ENCODE results near the gene FAM110D.

Gene FAM110D

DNA sequence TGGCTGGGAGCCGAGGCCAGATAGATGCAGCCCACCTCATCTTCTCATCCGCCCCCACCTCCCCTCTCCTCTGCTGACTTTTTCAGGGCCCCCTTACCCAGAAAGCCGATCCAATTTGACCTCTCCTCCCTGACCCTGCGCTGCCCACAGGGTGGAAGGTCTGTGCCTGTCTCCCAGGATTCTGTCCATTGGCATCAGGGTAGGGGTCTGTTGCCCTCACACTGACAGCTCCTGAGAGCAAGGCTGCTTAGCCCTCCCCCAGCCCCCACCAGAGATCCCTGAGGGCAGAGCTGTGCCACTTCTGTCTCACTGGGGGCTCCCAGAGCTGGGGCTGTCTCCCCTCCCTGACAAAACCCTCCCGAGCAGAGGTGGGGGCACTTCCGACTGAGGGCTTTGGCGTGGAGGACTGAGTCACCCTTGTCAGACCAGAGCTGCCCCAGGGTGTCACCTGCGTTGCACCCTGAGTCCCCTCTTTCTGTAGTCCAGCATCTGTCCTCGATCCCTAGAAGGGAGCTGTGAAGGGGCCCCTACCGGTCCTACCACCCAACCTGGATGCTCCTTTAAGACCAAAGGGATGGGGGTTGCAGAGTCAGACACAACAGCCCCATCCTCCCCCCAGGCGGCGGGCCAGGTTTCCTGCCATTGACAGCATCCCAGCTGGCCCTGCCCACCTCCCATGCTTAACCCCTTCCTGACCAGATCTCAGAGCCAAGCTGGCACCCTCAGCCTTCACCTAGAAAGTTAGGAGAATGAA, 2.4 kb upstream of the FAM110D start:
- no peaks in the 10 kb centered on the region for H3K36me3 ChIP-seq (ENCODE audit: control insufficient read depth, insufficient read depth, low read length)
- H3K27ac ChIP-seq (ENCODE audit: low read depth, low read length, severe bottlenecking): no peak overlapping the region

DNA sequence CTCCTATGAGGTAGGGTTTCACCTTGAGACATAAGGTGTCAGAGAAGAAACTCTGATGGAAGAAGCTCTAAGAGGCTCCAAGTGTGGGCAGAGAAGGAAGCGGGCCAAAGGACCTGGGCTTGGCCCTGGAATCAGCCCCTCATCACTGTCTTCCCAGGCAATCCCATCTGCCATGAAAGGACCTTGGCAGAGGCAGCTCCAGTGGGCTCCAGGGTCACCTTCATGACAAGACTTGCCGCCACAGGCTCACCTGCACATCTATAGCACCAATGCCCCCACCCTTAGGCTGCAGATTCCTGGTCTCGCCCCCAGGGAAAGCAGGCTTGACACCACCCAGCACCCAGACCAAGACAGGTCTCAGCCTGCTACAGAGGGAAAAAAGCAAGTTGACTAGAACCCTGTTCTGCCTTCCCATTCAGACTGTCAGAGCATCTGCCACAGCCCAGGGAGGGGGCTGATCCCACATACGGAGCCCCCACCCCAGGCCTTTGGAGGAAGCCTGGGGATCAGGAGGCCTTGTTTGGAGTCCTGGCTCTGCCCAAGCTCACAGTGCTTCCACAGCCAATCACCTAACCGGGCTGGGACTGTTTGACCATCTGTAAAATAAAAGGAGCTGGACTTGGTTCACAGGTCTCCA, 490 bp upstream of the FAM110D start:
- H3K9me3 ChIP-seq (ENCODE audit: control insufficient read depth, low read length): no peaks in the 10 kb centered on the region
- H3K27ac ChIP-seq (ENCODE audit: low read depth, low read length, severe bottlenecking): no peak overlapping the region
- H3K36me3 ChIP-seq (ENCODE audit: control insufficient read depth, insufficient read depth, low read length): no peaks in the 10 kb centered on the region
- peaks cover 54% of the 10 kb centered on the region for H3K4me1 ChIP-seq (ENCODE audit: control insufficient read depth, insufficient read depth, low read length, poor library complexity, severe bottlenecking)
- WGBS, 2 experiments (ENCODE audit: insufficient coverage in 2 of 2): 79 to 92% methylated on average over 2 to 3 of the region's 5 CpGs
- peak overlapping the region; percentile 43 for H3K4me3 ChIP-seq (ENCODE audit: extremely low read depth, insufficient read depth, low read length, poor library complexity, severe bottlenecking)

More for the DNA sequence above, 2.4 kb upstream of the FAM110D start:
- Histone ChIP-seq H3K4me3 (ENCODE audit: extremely low read depth, insufficient read depth, low read length, poor library complexity, severe bottlenecking) (peak overlapping the region; percentile 21), H3K9me3 (ENCODE audit: control insufficient read depth, low read length) (no peaks in the 10 kb centered on the region), H3K4me1 (ENCODE audit: control insufficient read depth, insufficient read depth, low read length, poor library complexity, severe bottlenecking) (peaks cover 53% of the 10 kb centered on the region)
- WGBS, 2 experiments (ENCODE audit: insufficient coverage in 2 of 2): 9 to 11% methylated on average over 9 to 12 of the region's 12 CpGs

DNA sequence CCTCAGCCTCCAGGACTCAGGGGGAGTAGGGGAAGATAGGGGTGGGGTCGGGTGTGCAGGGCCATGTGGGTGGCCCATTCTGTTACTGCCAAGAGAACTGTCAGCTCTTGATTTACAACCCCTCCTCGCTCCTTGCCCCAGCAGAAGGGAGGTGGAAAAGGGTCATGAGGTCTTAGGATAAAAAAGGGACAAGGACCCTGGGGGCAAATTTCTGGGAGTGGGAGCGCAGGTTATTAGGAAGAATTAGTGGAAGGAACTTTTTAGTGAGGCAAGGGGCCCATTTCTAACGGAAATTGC, 812 bp downstream of the FAM110D start:
- no peak overlapping the region for H3K27ac ChIP-seq (ENCODE audit: low read depth, low read length, severe bottlenecking)
- no peaks in the 10 kb centered on the region for H3K36me3 ChIP-seq (ENCODE audit: control insufficient read depth, insufficient read depth, low read length)
- H3K4me3 ChIP-seq (ENCODE audit: extremely low read depth, insufficient read depth, low read length, poor library complexity, severe bottlenecking): peak overlapping the region; percentile 43
- peaks cover 56% of the 10 kb centered on the region for H3K4me1 ChIP-seq (ENCODE audit: control insufficient read depth, insufficient read depth, low read length, poor library complexity, severe bottlenecking)
- H3K9me3 ChIP-seq (ENCODE audit: control insufficient read depth, low read length): no peaks in the 10 kb centered on the region
- WGBS, 2 experiments (ENCODE audit: insufficient coverage in 2 of 2): 45 to 80% methylated on average over 2 of the region's 4 CpGs

DNA sequence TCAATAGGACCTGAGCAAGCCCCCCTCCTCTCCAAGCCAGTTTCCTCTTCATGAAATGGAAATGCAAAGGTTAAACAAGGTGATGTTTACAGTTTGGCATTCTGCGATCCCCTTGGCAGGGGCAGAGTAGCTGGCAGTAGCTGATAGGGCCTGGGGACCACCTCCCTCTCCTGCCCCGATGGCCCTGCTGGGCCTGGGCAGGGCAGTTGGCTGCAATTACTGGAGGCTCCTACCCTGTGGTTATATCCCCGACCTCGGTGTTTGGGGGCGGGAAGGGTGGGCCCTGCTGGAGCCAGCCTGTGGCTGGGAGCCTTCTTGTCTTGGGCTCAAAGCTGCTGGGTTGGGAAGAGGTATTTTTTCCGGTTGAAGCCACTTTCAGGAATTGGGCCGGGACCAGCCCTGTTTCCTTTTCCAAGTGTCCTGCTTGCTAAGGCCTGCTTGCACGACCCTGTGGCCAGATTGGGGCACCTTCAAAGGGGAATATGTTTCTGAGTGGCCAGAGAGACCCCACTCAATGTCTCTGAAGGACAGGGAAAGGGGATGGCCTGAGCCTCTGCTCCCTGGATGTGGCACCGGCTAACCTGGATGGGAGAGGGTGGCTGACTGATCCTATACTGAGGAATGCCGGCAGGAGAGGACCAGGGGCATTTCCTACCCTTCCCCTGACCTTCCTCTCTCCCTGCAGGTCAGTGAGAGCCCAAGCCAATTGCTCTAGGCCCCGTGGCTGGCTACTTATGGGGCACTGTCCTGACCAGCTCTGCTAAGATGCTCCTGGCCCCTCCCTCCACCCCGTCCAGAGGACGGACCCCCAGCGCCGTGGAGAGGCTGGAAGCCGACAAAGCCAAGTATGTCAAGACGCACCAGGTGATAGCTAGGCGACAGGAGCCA, 1.9 kb downstream of the FAM110D start:
- Histone ChIP-seq H3K36me3 (ENCODE audit: control insufficient read depth, insufficient read depth, low read length) (no peaks in the 10 kb centered on the region), H3K4me3 (ENCODE audit: extremely low read depth, insufficient read depth, low read length, poor library complexity, severe bottlenecking) (peak overlapping the region; percentile 21), H3K27ac (ENCODE audit: low read depth, low read length, severe bottlenecking) (no peak overlapping the region), H3K9me3 (ENCODE audit: control insufficient read depth, low read length) (no peaks in the 10 kb centered on the region), H3K4me1 (ENCODE audit: control insufficient read depth, insufficient read depth, low read length, poor library complexity, severe bottlenecking) (peaks cover 57% of the 10 kb centered on the region)
- 34 to 35% methylated on average over 14 to 16 of the region's 18 CpGs for WGBS, 2 experiments (ENCODE audit: insufficient coverage in 2 of 2)

DNA sequence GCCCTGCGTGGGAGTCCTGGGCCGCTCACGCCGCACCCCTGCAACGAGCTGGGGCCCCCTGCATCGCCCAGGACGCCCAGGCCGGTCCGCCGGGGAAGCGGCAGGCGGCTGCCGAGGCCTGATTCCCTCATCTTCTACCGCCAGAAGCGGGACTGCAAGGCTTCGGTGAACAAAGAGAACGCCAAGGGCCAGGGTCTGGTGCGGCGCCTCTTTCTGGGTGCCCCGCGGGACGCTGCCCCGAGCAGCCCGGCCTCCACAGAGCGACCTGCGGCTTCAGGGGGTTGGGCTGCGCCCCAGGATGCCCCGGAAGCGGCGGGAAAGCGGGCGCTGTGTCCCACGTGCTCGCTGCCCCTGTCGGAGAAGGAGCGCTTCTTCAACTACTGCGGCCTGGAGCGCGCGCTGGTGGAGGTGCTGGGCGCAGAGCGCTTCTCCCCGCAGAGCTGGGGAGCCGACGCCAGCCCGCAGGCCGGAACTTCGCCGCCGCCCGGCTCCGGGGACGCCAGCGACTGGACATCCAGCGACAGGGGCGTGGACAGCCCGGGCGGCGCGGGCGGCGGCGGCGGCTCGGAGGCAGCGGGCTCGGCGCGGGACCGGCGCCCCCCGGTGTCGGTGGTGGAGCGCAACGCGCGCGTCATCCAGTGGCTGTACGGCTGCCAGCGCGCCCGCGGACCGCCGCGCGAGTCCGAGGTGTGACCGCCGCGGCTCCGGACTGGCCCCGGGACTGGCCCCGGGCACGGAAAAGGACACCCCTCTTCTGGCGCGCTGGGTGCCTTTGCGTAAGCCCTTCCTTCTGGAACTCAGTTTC, 2.7 kb downstream of the FAM110D start:
- H3K9me3 ChIP-seq (ENCODE audit: control insufficient read depth, low read length): no peaks in the 10 kb centered on the region
- H3K4me3 ChIP-seq (ENCODE audit: extremely low read depth, insufficient read depth, low read length, poor library complexity, severe bottlenecking): peak overlapping the region; percentile 21
- H3K27ac ChIP-seq (ENCODE audit: low read depth, low read length, severe bottlenecking): no peak overlapping the region
- WGBS, 2 experiments (ENCODE audit: insufficient coverage in 2 of 2): 2 to 5% methylated on average over 89 to 94 of the region's 98 CpGs
- peaks cover 50% of the 10 kb centered on the region for H3K4me1 ChIP-seq (ENCODE audit: control insufficient read depth, insufficient read depth, low read length, poor library complexity, severe bottlenecking)
- no peaks in the 10 kb centered on the region for H3K36me3 ChIP-seq (ENCODE audit: control insufficient read depth, insufficient read depth, low read length)

DNA sequence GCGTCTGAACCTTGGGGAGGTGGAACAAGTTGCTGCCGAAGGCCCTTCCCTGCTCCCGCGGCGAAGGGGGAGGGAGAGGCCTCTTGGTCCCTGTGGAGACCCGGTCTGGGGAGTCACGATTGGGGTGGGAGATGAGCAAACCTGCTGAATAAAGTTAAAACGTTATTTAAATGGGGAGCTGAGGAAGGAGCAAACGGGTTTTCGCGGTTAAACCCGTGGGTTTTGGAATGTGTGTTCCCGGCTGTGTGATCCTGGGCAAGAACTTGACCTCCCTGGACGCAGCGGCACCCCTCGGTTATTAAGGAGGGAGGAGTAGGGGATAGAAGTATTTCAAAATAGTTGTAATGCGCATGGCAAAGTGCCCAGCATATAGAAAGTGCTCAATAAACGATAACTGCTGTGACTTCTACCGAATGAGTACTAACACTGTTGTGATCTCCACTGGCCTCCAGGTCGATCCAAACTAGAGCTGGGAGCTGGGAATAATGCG, 3.4 kb downstream of the FAM110D start:
- no peak overlapping the region for H3K4me3 ChIP-seq (ENCODE audit: extremely low read depth, insufficient read depth, low read length, poor library complexity, severe bottlenecking)
- peaks cover 46% of the 10 kb centered on the region for H3K4me1 ChIP-seq (ENCODE audit: control insufficient read depth, insufficient read depth, low read length, poor library complexity, severe bottlenecking)
- H3K27ac ChIP-seq (ENCODE audit: low read depth, low read length, severe bottlenecking): no peak overlapping the region
- no peaks in the 10 kb centered on the region for H3K36me3 ChIP-seq (ENCODE audit: control insufficient read depth, insufficient read depth, low read length)
- H3K9me3 ChIP-seq (ENCODE audit: control insufficient read depth, low read length): no peaks in the 10 kb centered on the region
- 43 to 48% methylated on average over 18 to 19 of the region's 21 CpGs for WGBS, 2 experiments (ENCODE audit: insufficient coverage in 2 of 2)

DNA sequence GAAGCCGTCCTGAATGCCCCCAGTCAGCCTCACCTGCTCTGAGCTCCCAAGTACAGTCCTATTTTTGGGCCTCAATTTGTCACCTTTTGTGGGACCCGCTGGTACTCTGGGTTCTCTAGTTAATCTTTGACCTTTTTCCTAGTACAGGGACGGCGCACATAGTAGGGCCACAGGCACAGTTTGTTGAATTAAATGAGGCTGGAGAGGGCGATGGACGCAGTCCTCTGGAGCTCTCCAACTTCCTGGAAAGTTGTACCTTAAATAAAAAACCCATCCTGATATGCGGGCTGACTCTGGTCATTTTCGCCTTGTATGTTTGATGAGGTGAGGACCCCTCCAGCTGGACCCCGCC, 4.8 kb downstream of the FAM110D start:
- Histone ChIP-seq H3K9me3 (ENCODE audit: control insufficient read depth, low read length) (no peaks in the 10 kb centered on the region), H3K4me3 (ENCODE audit: extremely low read depth, insufficient read depth, low read length, poor library complexity, severe bottlenecking) (peak overlapping the region; percentile 27), H3K27ac (ENCODE audit: low read depth, low read length, severe bottlenecking) (no peak overlapping the region), H3K36me3 (ENCODE audit: control insufficient read depth, insufficient read depth, low read length) (no peaks in the 10 kb centered on the region), H3K4me1 (ENCODE audit: control insufficient read depth, insufficient read depth, low read length, poor library complexity, severe bottlenecking) (peaks cover 39% of the 10 kb centered on the region)
- 89% methylated on average over 7 to 8 of the region's 9 CpGs for WGBS, 2 experiments (ENCODE audit: insufficient coverage in 2 of 2)

DNA sequence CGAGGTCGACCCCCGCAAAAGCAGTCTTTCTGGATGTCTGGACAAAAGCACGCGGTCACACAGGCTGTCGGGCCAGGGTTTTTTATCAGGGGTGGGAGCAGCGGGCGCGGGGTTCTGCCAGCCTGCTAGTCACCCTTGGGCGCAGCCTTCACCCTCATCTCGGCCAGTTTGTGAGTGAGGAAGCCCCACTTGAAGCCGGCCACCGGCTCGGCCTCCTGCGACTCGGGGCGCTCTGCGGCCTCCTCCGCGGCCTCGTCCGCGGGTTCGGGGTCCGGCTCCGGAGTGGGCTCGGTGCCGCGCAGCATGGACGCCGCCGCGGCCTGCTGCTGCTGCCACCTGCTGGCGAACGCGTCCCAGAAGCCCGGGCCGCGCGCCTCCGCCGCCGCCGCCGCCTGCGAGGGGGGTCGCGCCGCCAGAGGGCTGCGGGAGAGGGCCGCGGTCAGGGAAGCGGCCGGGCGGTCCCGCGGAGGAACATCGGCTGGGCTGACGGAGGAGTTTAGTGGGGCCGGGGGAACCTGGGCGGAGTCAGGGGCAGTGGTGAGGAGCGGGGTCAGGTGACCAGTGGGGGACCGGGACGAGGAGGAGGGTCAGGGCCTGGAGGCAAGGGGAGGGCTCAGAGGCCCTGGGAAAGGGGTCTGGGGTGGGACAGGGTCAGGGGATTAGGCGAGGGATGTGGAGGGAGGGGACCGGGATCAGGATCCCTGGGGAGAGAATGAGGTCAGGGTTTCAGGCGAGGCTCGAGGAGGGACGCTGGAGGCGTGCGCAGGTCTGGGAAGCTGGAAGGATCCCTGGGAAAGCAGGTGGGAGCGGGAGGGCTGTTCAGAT, 5.4 kb downstream of the FAM110D start:
- WGBS, 2 experiments (ENCODE audit: insufficient coverage in 2 of 2): 13 to 19% methylated on average over 50 to 68 of the region's 72 CpGs
- Histone ChIP-seq H3K4me3 (ENCODE audit: extremely low read depth, insufficient read depth, low read length, poor library complexity, severe bottlenecking) (peak overlapping the region; percentile 27), H3K27ac (ENCODE audit: low read depth, low read length, severe bottlenecking) (no peak overlapping the region), H3K36me3 (ENCODE audit: control insufficient read depth, insufficient read depth, low read length) (no peaks in the 10 kb centered on the region), H3K9me3 (ENCODE audit: control insufficient read depth, low read length) (no peaks in the 10 kb centered on the region), H3K4me1 (ENCODE audit: control insufficient read depth, insufficient read depth, low read length, poor library complexity, severe bottlenecking) (peaks cover 33% of the 10 kb centered on the region)

DNA sequence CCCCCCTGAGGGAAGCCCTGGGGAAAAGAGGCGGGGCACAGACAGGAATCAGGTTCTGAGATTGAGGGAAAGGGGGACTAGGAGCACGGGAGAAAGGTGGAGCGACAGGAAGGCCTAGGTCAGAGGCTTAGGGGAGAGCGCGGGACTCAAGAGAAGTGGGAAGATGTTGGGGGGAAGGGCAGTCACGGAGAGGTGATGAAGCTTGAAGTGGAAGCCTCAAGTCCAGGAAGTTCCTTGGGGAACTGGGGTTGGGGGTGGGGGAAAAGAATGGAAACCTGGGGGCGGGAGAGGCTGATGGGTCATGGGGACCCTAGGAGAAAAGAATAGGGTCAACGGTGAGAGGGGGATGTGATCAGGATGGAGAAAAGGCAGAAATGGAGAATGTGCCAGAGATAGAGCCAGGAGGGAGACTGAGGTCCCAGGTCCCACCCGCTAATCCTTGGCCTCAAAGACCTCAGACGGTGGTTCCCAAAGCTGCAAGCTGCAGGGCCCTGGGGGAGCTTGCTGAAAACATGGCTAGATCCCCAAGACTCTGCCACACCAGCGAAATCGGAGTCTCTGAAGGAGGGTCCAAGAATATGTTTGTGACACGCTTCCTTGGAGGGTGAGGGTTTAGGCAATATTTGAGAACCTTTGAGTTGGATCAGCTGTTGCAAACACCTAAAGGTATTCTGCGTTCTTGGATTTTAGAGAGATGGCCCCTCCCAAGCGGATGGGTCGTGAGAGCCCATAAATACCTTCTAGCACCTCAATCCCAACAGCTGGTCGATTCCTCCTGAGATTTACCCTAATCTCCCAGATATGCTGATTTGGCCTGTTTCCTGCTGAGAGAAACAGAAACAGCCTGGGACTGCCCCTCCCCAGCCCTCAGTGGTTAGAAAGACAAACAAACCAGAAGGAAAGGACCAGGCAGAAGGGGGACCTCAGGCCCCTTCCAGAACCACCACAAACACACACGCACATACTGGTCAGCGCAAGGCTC, 6.3 kb downstream of the FAM110D start:
- H3K4me1 ChIP-seq (ENCODE audit: control insufficient read depth, insufficient read depth, low read length, poor library complexity, severe bottlenecking): peaks cover 26% of the 10 kb centered on the region
- peak overlapping the region; percentile 36 for H3K27ac ChIP-seq (ENCODE audit: low read depth, low read length, severe bottlenecking)
- no peaks in the 10 kb centered on the region for H3K36me3 ChIP-seq (ENCODE audit: control insufficient read depth, insufficient read depth, low read length)
- WGBS, 2 experiments (ENCODE audit: insufficient coverage in 2 of 2): 43 to 60% methylated on average over 12 to 13 of the region's 19 CpGs
- H3K4me3 ChIP-seq (ENCODE audit: extremely low read depth, insufficient read depth, low read length, poor library complexity, severe bottlenecking): no peak overlapping the region
- H3K9me3 ChIP-seq (ENCODE audit: control insufficient read depth, low read length): no peaks in the 10 kb centered on the region
